HG03159 (cell line): ENCODE measurements around the gene GOLGA6L25.
"Not testable (repeated sequence)": the region's sequence is repeated elsewhere in the genome, so short reads cannot be mapped to it uniquely, and the experiment has no call there.

ENCODE experiments used
- ATAC-seq: cut with Tn5 transposase; IDR thresholded peaks from one replicate; pipeline ENCODE4 v1.9.1; 2021; ENCODE audit warnings: mild to moderate bottlenecking, moderate library complexity; ENCODE audit not compliant: unreplicated experiment

Gene GOLGA6L25

GRCh38 chr15:28553268-28553667 is at the start of gene GOLGA6L25:
Gene GOLGA6L25, plus strand, starts transcription at chr15:28553568. Its CDS starts 61 bp downstream, at chr15:28553629.
- ATAC-seq: not testable (repeated sequence)

- ATAC-seq: not testable (repeated sequence)
Observed at GRCh38 chr15:28508217-28508889, 45.0 kb upstream of the GOLGA6L25 start.

- ATAC-seq: not testable (repeated sequence)
Observed at GRCh38 chr15:28514128-28514527, 39.2 kb upstream of the GOLGA6L25 start.

- not testable (repeated sequence) for ATAC-seq
Observed at GRCh38 chr15:28515208-28515607, 38.2 kb upstream of the GOLGA6L25 start.

GRCh38 chr15:28532954-28533353 is 20.4 kb upstream of the GOLGA6L25 start, which contains the start of gene GOLGA8G:
Gene GOLGA8G, minus strand, starts transcription at chr15:28532971. Its CDS starts 62 bp downstream, at chr15:28532909.
- ATAC-seq: not testable (repeated sequence)

- ATAC-seq: not testable (repeated sequence)
Observed at GRCh38 chr15:28573351-28573750, 20.0 kb downstream of the GOLGA6L25 start.

GRCh38 chr15:28588977-28589606 is 35.7 kb downstream of the GOLGA6L25 start:
- ATAC-seq: not testable (repeated sequence)

- ATAC-seq: not testable (repeated sequence)
Observed at GRCh38 chr15:28589769-28590168, 36.4 kb downstream of the GOLGA6L25 start.

- ATAC-seq: not testable (repeated sequence)
Observed at GRCh38 chr15:28592395-28592794, 39.0 kb downstream of the GOLGA6L25 start.

GRCh38 chr15:28593424-28594129 is 40.2 kb downstream of the GOLGA6L25 start:
- not testable (repeated sequence) for ATAC-seq

- ATAC-seq: not testable (repeated sequence)
Observed at GRCh38 chr15:28597471-28597870, 44.1 kb downstream of the GOLGA6L25 start.

GRCh38 chr15:28598209-28598608 is 44.8 kb downstream of the GOLGA6L25 start:
- ATAC-seq: not testable (repeated sequence)

- ATAC-seq: not testable (repeated sequence)
Observed at GRCh38 chr15:28602152-28602551, 48.8 kb downstream of the GOLGA6L25 start.
